Ishikawa (cell line): Measurements from ENCODE around the gene LPCAT1.
A peak's percentile ranks its signal among the peaks of the same experiment; 100 is the strongest.

Source experiments
- CEBPB ChIP-seq: IDR thresholded peaks from 2 replicates; pipeline ENCODE4 v1.6.1; 2012
- CREB1 ChIP-seq: IDR thresholded peaks from 2 replicates; pipeline ENCODE4 v1.6.1; 2012; ENCODE audit warnings: low read depth
- EGR1 ChIP-seq: IDR thresholded peaks from 2 replicates; pipeline ENCODE4 v1.6.1; 2012
- EP300 ChIP-seq: IDR thresholded peaks from 2 replicates; pipeline ENCODE4 v1.6.1; 2012; ENCODE audit warnings: borderline replicate concordance
- FOXM1 ChIP-seq: IDR thresholded peaks from 2 replicates; pipeline ENCODE4 v1.6.1; 2012; ENCODE audit warnings: low read depth, borderline replicate concordance
- MAX ChIP-seq: IDR thresholded peaks from 2 replicates; pipeline ENCODE4 v1.6.1; 2012
- NFIC ChIP-seq: IDR thresholded peaks from 2 replicates; pipeline ENCODE4 v1.6.1; 2012
- RAD21 ChIP-seq: IDR thresholded peaks from 2 replicates; pipeline ENCODE4 v1.6.1; 2012; ENCODE audit warnings: low read depth
- TAF1 ChIP-seq: IDR thresholded peaks from 2 replicates; pipeline ENCODE4 v1.6.1; 2012; ENCODE audit warnings: low read depth, mild to moderate bottlenecking
- TCF12 ChIP-seq: IDR thresholded peaks from 2 replicates; pipeline ENCODE4 v1.6.1; 2012; ENCODE audit warnings: low read depth
- TEAD4 ChIP-seq: IDR thresholded peaks from 2 replicates; pipeline ENCODE4 v1.6.1; 2012
- USF1 ChIP-seq: IDR thresholded peaks from 2 replicates; pipeline ENCODE4 v1.6.1; 2012
- YY1 ChIP-seq: IDR thresholded peaks from 2 replicates; pipeline ENCODE4 v1.6.1; 2012; ENCODE audit warnings: low read depth
- ZBTB7A ChIP-seq: IDR thresholded peaks from 2 replicates; pipeline ENCODE4 v1.6.1; 2012; ENCODE audit warnings: low read depth
- TF ChIP-seq, protein P1 (sequence below): IDR thresholded peaks from 2 replicates; pipeline ENCODE4 v1.6.1; 2012; ENCODE audit warnings: low read depth, mild to moderate bottlenecking

Gene LPCAT1

GRCh38 chr5:1480217-1480616, 43.5 kb downstream of the LPCAT1 start:
- no peak for TF ChIP-seq YY1
- no peak for TF ChIP-seq CEBPB

DNA sequence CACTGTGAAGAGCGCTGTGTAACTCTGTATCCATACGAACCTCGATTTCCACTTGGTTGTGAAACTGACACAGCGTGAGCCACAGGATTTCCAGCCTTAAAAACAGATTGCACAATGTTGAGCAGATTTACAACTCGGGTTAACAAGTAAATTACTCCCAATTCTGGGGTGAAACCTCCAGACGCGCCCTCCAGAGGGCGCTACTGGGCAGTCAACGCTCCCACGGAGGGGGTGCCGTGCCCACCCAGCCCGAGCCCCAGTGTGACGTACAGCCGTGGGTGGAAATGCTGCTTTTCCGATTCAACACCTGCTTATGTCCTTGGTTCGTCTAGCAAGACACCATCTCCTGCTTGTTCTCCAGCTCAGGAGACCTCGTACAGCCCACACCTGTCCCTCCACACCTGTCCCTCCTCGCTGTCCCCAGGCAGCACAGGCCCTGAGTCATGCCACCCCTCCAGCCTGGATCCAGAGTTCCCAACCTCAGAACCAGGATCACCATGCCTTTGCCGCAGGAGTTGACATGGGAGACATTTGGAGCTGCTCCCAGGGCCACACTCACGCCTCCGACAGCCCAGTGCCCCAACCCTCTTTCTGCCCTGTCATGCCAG, 44.1 kb downstream of the LPCAT1 start:
- TF ChIP-seq CEBPB: peak; percentile 27; the same call in 1 of the 2 replicates
- no peak for TF ChIP-seq TCF12
- TF ChIP-seq ZBTB7A: peak; percentile 58; the same call in 1 of the 2 replicates
- TF ChIP-seq RAD21: peak; percentile 47; the same call in 1 of the 2 replicates
- TF ChIP-seq MAX: no peak

GRCh38 chr5:1479066-1479465, 44.7 kb downstream of the LPCAT1 start:
- TF ChIP-seq TCF12 (no peak), CREB1 (no peak), EGR1 (no peak), MAX (no peak), ZBTB7A (no peak), NFIC (no peak)

- no peak for TF ChIP-seq RAD21
- no peak for TF ChIP-seq USF1
- no peak for TF ChIP-seq YY1
- no peak for TF ChIP-seq TAF1
- TF ChIP-seq MAX: no peak
- no peak for TF ChIP-seq EGR1
- TF ChIP-seq TEAD4: no peak
- no peak for TF ChIP-seq EP300
These were observed 45.3 kb downstream of the LPCAT1 start for GRCh38 chr5:1478271-1479035.

GRCh38 chr5:1477341-1477740, 46.4 kb downstream of the LPCAT1 start:
- TF ChIP-seq EP300: no peak
- TF ChIP-seq USF1: no peak
- TF ChIP-seq MAX: no peak
- TF ChIP-seq NFIC: no peak
- TF ChIP-seq TAF1: no peak
- TF ChIP-seq CREB1: no peak
- TF ChIP-seq TCF12: no peak
- TF ChIP-seq FOXM1: no peak
- TF ChIP-seq CEBPB: no peak
- no peak for TF ChIP-seq RAD21
- no peak for TF ChIP-seq ZBTB7A
- TF ChIP-seq, protein P1, sequence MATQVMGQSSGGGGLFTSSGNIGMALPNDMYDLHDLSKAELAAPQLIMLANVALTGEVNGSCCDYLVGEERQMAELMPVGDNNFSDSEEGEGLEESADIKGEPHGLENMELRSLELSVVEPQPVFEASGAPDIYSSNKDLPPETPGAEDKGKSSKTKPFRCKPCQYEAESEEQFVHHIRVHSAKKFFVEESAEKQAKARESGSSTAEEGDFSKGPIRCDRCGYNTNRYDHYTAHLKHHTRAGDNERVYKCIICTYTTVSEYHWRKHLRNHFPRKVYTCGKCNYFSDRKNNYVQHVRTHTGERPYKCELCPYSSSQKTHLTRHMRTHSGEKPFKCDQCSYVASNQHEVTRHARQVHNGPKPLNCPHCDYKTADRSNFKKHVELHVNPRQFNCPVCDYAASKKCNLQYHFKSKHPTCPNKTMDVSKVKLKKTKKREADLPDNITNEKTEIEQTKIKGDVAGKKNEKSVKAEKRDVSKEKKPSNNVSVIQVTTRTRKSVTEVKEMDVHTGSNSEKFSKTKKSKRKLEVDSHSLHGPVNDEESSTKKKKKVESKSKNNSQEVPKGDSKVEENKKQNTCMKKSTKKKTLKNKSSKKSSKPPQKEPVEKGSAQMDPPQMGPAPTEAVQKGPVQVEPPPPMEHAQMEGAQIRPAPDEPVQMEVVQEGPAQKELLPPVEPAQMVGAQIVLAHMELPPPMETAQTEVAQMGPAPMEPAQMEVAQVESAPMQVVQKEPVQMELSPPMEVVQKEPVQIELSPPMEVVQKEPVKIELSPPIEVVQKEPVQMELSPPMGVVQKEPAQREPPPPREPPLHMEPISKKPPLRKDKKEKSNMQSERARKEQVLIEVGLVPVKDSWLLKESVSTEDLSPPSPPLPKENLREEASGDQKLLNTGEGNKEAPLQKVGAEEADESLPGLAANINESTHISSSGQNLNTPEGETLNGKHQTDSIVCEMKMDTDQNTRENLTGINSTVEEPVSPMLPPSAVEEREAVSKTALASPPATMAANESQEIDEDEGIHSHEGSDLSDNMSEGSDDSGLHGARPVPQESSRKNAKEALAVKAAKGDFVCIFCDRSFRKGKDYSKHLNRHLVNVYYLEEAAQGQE: no peak
- TF ChIP-seq TEAD4: no peak
- no peak for TF ChIP-seq EGR1
- no peak for TF ChIP-seq YY1

DNA sequence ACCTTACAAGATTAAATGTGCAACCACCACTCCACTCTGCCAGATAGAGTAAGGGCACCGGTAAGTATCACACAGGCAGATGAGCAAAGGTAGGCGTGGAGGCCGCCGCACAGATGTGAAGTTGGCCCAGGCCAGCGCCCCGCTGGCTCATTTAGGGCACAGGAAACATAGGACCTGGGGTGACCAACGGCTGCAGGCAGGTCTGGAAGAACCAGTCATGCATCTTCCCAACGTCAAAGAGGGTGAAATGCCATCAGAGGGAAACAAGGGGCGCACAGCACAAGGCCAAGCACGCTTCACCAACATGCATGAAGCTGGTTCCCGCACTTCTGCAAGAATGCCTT, 46.8 kb downstream of the LPCAT1 start:
- TF ChIP-seq CREB1 (no peak), EP300 (no peak), TCF12 (no peak), ZBTB7A (no peak), MAX (no peak), FOXM1 (no peak), NFIC (no peak), EGR1 (no peak), TAF1 (no peak), CEBPB (no peak), RAD21 (no peak), YY1 (no peak), USF1 (no peak), TEAD4 (no peak)
- TF ChIP-seq, protein P1: no peak
